Endothelial cell of umbilical vein (primary cell): ENCODE data around the gene LINC01488. TPM values are rescaled to one million over a fixed set of nuclear protein-coding genes. Genes with fewer than 3 reads are reported as not detected.

ENCODE experiments used
- BruUV-seq: library from RNA; stranded (reverse); fragments of 400-500 nt; replicated peaks from 2 replicates; lab custom pipeline; 2021; lab: Mats Ljungman, UMichigan
- CTCF ChIA-PET: fragments of 300-600, 350-600 bp; sonication (Branson Sonifier 250); formaldehyde crosslinking; loops from one replicate; lab custom pipeline; 2021; ENCODE audit warnings: antibody characterized with exemption, inconsistent platforms; lab: Charles Lee
- POLR2A ChIA-PET: fragments of 300-600, 350-600 bp; sonication (Branson Sonifier 250); formaldehyde crosslinking; loops from one replicate; lab custom pipeline; 2021; ENCODE audit warnings: antibody characterized with exemption, inconsistent platforms; lab: Charles Lee
- DNase-seq: peaks from one replicate; pipeline ENCODE4 v3.0.0-alpha.2; 2011; ENCODE audit warnings: low read depth, low spot score
- FAIRE-seq: peaks from 2 replicates; lab custom pipeline; 2011; peaks lifted over from hg19 to GRCh38; lab: Jason Lieb, UNC
- H2AFZ ChIP-seq: 2 replicates; pipeline ENCODE4 v1.6.0; 2012; ENCODE audit warnings: low read depth, low read length, control low read depth, inconsistent platforms
- H3K27ac ChIP-seq: 2 replicates; pipeline ENCODE4 v1.5.1; 2011; ENCODE audit warnings: low read depth, mild to moderate bottlenecking, control low read depth, low read length, moderate library complexity; ENCODE audit not compliant: insufficient read depth
- H3K27me3 ChIP-seq, 2 experiments: 2 replicates each; pipeline versions ENCODE4 v1.6.0 to v1.6.1; 2011; ENCODE audit warnings: low read length in 2 of 2, mixed read lengths in 1 of 2; ENCODE audit not compliant: control insufficient read depth in 2 of 2, insufficient read depth in 2 of 2
- H3K36me3 ChIP-seq, 2 experiments: 2 replicates in 1 of 2; 3 replicates in 1 of 2; pipeline ENCODE4 v1.5.1; 2011; ENCODE audit warnings: low read length in 2 of 2, mild to moderate bottlenecking in 1 of 2, moderate library complexity in 1 of 2; ENCODE audit not compliant: control insufficient read depth in 2 of 2, insufficient read depth in 2 of 2; ENCODE audit errors: extremely low read depth in 1 of 2
- H3K4me1 ChIP-seq: 3 replicates; pipeline ENCODE4 v1.5.1; 2011; ENCODE audit warnings: mild to moderate bottlenecking, low read length; ENCODE audit not compliant: control insufficient read depth, insufficient read depth; ENCODE audit errors: extremely low read depth
- H3K4me2 ChIP-seq: 2 replicates; pipeline ENCODE4 v1.6.1; 2011; ENCODE audit warnings: low read length, control low read depth, mixed read lengths; ENCODE audit not compliant: insufficient read depth
- H3K4me3 ChIP-seq, 3 experiments: fragments of 200-600 bp in 1 of 3; sonication (generic), shearing (Covaris generic) in 1 of 3; replicated peaks in 1 of 3; 2 replicates each; pipeline ENCODE4 v1.5.1; 2011 to 2016; ENCODE audit warnings: control low read depth in 3 of 3, low read length in 3 of 3, mild to moderate bottlenecking in 2 of 3, inconsistent platforms in 1 of 3, low read depth in 1 of 3, moderate library complexity in 1 of 3; ENCODE audit not compliant: insufficient read depth in 1 of 3
- H3K79me2 ChIP-seq: 2 replicates; pipeline ENCODE4 v1.6.0; 2012; ENCODE audit warnings: low read length, inconsistent platforms; ENCODE audit not compliant: control insufficient read depth, insufficient read depth
- H3K9ac ChIP-seq: replicated peaks from 2 replicates; pipeline ENCODE3; 2011; ENCODE audit warnings: low read length, control low read depth; ENCODE audit not compliant: insufficient read depth; ENCODE audit errors: extremely low read depth
- H3K9me1 ChIP-seq: replicated peaks from 3 replicates; pipeline ENCODE4 v1.6.0; 2011; ENCODE audit warnings: mild to moderate bottlenecking, low read length; ENCODE audit not compliant: control insufficient read depth, insufficient read depth; ENCODE audit errors: extremely low read depth
- H3K9me3 ChIP-seq: replicated peaks from 2 replicates; pipeline ENCODE4 v1.5.1; 2012; ENCODE audit warnings: low read length, inconsistent platforms; ENCODE audit not compliant: control insufficient read depth, insufficient read depth
- H4K20me1 ChIP-seq: replicated peaks from 2 replicates; pipeline ENCODE3; 2011; ENCODE audit warnings: mild to moderate bottlenecking, low read length; ENCODE audit not compliant: control insufficient read depth, insufficient read depth; ENCODE audit errors: extremely low read depth
- EZH2 ChIP-seq: IDR thresholded peaks from 2 replicates; pipeline ENCODE4 v1.6.1; 2012; ENCODE audit warnings: borderline replicate concordance, low read depth, mild to moderate bottlenecking, moderate library complexity, low read length, inconsistent platforms; ENCODE audit not compliant: severe bottlenecking
- FOS ChIP-seq: IDR thresholded peaks from 2 replicates; pipeline ENCODE4 v1.6.1; 2011; ENCODE audit warnings: mild to moderate bottlenecking, low read length, moderate library complexity, borderline replicate concordance; ENCODE audit not compliant: insufficient read depth
- GATA2 ChIP-seq: IDR thresholded peaks from 2 replicates; pipeline ENCODE4 v1.7.0; 2011; ENCODE audit warnings: low read depth, mild to moderate bottlenecking, moderate library complexity, mixed read lengths, low read length; ENCODE audit not compliant: insufficient read length, insufficient read depth
- JUN ChIP-seq: IDR thresholded peaks from 2 replicates; pipeline ENCODE4 v1.6.1; 2011; ENCODE audit warnings: borderline replicate concordance, low read depth; ENCODE audit not compliant: insufficient read length, insufficient read depth
- MYC ChIP-seq: IDR thresholded peaks from one replicate; pipeline ENCODE4 v1.6.1; 2011; ENCODE audit warnings: mild to moderate bottlenecking, low read depth, low read length
- POLR2A ChIP-seq: IDR thresholded peaks from 2 replicates; pipeline ENCODE4 v1.6.1; 2012; ENCODE audit warnings: low read depth, mild to moderate bottlenecking, control low read depth, low read length
- dilution Hi-C: fragments of 300-500 bp; cut with MboI; formaldehyde crosslinking; loops from one replicate; pipeline ENCODE4 v1.15.0; 2019; ENCODE audit warnings: low sequenced_read_pairs; ENCODE audit not compliant: extremely low pct_ligation_motif_present
- intact Hi-C: fragments of 100-400 bp; cut with micrococcal nuclease; formaldehyde crosslinking; loops from one replicate; pipeline ENCODE4 v1.10.0; 2022
- polyA plus RNA-seq, 4 experiments: library from polyadenylated mRNA; depleted of rRNA in 3 of 4; stranded (reverse) in 3 of 4; unstranded in 1 of 4; fragments of >200 nt; gene quantifications; 2 replicates each; pipeline versions ENCODE4 v1.2.1 to v1.2.3, GENCODE V29; 2011 to 2012; ENCODE audit warnings: missing spikeins in 1 of 4
- total RNA-seq: library from RNA; stranded (reverse); gene quantifications from 2 replicates; pipeline ENCODE4 v1.2.3, GENCODE V29; 2021
- TF ChIP-seq, protein P1 (sequence below), 2 donors: IDR thresholded peaks; 1 replicate in 1 of 2; 2 replicates in 1 of 2; pipeline ENCODE4 v1.5.1; 2011; ENCODE audit warnings: low read length in 2 of 2, mild to moderate bottlenecking in 2 of 2, moderate library complexity in 2 of 2, control low read depth in 1 of 2, inconsistent platforms in 1 of 2, low read depth in 1 of 2; ENCODE audit not compliant: insufficient read depth in 1 of 2; ENCODE audit errors: extremely low read depth in 1 of 2

Gene LINC01488
- total and polyA plus RNA-seq, 2 donors (not counting 3 experiments of a cell fraction or from before 2014, with no cell fraction given), result not detected

DNA sequence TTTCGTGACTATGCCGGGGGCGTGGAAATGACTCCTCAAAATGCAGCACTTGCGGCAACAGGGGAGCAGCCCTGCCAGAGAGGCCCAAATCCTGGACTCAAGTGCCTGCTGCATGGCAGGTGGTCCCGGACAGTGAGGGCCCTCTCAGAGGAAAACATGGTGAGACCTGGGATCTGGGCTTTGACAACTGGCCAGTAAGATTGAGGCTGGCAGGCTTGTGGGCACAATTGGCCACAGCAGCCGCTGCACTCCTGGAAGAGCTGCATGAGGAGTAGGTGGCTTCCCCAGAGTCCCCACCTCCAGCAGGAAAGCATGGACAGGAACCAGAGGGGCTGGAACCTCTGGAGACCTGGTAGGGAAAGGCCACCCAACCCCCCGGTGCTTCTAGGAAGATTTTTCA, 13.4 kb downstream of the LINC01488 start:
- dilution Hi-C loops, result no loop called here
- ChIA-PET POLR2A (no interaction called here), CTCF (interaction anchor here (1.3 to 1.7 kb wide), 2 partner anchors 145 to 363 kb away, joined by 3 to 6 read pairs; no protein-coding TSS in a partner anchor)
- DNase-seq, result no peak
- intact Hi-C loops, result loop anchor here (1.0 kb wide), 1 partner anchor 143 kb away; no protein-coding TSS in a partner anchor
- no peaks in the 10 kb centered on the region for H3K27me3 ChIP-seq
- no TSS peak for BruUV-seq
- peak overlapping the region; percentile 39 for H3K9ac ChIP-seq
- H3K9me1 ChIP-seq, result no peaks in the 10 kb centered on the region
- TF ChIP-seq EZH2 (no peak), MYC (no peak), GATA2 (no peak), POLR2A (no peak), FOS (no peak), JUN (no peak)
- TF ChIP-seq, protein P1, sequence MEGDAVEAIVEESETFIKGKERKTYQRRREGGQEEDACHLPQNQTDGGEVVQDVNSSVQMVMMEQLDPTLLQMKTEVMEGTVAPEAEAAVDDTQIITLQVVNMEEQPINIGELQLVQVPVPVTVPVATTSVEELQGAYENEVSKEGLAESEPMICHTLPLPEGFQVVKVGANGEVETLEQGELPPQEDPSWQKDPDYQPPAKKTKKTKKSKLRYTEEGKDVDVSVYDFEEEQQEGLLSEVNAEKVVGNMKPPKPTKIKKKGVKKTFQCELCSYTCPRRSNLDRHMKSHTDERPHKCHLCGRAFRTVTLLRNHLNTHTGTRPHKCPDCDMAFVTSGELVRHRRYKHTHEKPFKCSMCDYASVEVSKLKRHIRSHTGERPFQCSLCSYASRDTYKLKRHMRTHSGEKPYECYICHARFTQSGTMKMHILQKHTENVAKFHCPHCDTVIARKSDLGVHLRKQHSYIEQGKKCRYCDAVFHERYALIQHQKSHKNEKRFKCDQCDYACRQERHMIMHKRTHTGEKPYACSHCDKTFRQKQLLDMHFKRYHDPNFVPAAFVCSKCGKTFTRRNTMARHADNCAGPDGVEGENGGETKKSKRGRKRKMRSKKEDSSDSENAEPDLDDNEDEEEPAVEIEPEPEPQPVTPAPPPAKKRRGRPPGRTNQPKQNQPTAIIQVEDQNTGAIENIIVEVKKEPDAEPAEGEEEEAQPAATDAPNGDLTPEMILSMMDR (IDR thresholded peaks at IDR 0.05; ENCODE audit: extremely low read depth in 1 of 2, insufficient read depth in 1 of 2, low read depth in 1 of 2, low read length in 2 of 2), result no peak
- no peak overlapping the region for H3K4me2 ChIP-seq
- no peaks in the 10 kb centered on the region for H4K20me1 ChIP-seq
- H3K36me3 ChIP-seq, result no peaks in the 10 kb centered on the region
- peak overlapping the region; percentile 72 for H3K27ac ChIP-seq
- H3K4me1 ChIP-seq, result peaks cover 29% of the 10 kb centered on the region
- H3K4me3 ChIP-seq, result no peak overlapping the region
- FAIRE-seq, result no peak
- no peaks in the 10 kb centered on the region for H3K9me3 ChIP-seq
- H2AFZ ChIP-seq, result no peak overlapping the region
- H3K79me2 ChIP-seq, result no peaks in the 10 kb centered on the region
